Measurements from ENCODE around the gene FAM107B. TPM values are rescaled to one million over a fixed set of nuclear protein-coding genes. Genes with fewer than 3 reads are reported as not detected.
A peak's percentile ranks its signal among the peaks of the same experiment; 100 is the strongest.

Gene FAM107B
- total RNA-seq, 1 donor from 2014 or later = 43.0 TPM

DNA sequence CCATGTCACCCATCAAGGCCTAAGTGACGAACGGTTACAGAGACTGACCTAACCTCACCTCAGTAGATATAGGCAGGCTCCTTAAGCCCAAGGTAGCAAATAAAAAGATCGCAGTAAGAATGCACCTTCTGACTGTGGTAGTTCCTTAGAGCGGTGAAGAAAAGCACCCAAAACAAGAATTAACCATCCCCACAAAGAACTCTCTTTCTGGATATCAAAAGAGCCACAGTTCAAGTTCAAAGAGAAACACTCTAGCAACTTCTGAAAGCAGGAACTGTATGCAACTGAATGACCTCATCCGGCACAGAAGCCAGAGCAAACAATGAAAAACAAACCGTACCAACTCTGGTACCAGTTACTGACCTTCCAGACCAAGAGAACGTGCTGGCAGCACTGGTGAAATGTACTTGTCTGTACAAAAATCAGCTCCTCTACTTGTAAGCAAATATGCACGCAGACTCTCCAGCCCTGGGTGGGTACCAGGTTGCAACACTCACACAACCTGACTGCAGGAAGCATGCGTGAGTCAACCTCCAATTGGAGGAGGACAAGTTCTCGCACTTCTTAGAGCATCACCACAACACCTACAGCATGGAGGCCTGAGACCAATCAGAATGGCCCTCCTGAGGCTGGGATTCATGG lies 202.7 kb downstream of the FAM107B start:
- Histone ChIP-seq H3K4me2 (no peak overlapping the region), H3K79me2 (ENCODE audit: low read depth) (peaks cover 38% of the 10 kb centered on the region), H3K27me3 (no peaks in the 10 kb centered on the region), H3K9me3 (ENCODE audit: low read depth) (no peaks in the 10 kb centered on the region), H3F3A (ENCODE audit: low read depth) (no peaks in the 10 kb centered on the region), H3K36me3 (no peaks in the 10 kb centered on the region), H2AFZ (replicated peaks) (no peak overlapping the region), H3K4me1 (no peaks in the 10 kb centered on the region), H3K27ac (no peak overlapping the region), H4K20me1 (ENCODE audit: low read depth) (no peaks in the 10 kb centered on the region), H3K4me3 (no peak overlapping the region), H3K9ac (no peak overlapping the region)
- H3K9me3 Mint-ChIP-seq = peaks cover 34% of the 10 kb centered on the region
- TF ChIP-seq EZH2 (IDR thresholded peaks at IDR 0.05) (no peak), EZH2phosphoT487 (IDR thresholded peaks at IDR 0.05) (no peak)
- TF ChIP-seq, protein P1, sequence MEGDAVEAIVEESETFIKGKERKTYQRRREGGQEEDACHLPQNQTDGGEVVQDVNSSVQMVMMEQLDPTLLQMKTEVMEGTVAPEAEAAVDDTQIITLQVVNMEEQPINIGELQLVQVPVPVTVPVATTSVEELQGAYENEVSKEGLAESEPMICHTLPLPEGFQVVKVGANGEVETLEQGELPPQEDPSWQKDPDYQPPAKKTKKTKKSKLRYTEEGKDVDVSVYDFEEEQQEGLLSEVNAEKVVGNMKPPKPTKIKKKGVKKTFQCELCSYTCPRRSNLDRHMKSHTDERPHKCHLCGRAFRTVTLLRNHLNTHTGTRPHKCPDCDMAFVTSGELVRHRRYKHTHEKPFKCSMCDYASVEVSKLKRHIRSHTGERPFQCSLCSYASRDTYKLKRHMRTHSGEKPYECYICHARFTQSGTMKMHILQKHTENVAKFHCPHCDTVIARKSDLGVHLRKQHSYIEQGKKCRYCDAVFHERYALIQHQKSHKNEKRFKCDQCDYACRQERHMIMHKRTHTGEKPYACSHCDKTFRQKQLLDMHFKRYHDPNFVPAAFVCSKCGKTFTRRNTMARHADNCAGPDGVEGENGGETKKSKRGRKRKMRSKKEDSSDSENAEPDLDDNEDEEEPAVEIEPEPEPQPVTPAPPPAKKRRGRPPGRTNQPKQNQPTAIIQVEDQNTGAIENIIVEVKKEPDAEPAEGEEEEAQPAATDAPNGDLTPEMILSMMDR (IDR thresholded peaks at IDR 0.05) = no peak
- H3K27ac Mint-ChIP-seq = no peak overlapping the region
- peak overlapping the region; percentile 21 for H3K4me3 Mint-ChIP-seq
- H3K36me3 Mint-ChIP-seq = peaks cover 40% of the 10 kb centered on the region
- DNase-seq (ENCODE audit: low spot score) = no peak
- no peaks in the 10 kb centered on the region for H3K4me1 Mint-ChIP-seq
- no peaks in the 10 kb centered on the region for H3K27me3 Mint-ChIP-seq (ENCODE audit: insufficient read depth, low read depth)

DNA sequence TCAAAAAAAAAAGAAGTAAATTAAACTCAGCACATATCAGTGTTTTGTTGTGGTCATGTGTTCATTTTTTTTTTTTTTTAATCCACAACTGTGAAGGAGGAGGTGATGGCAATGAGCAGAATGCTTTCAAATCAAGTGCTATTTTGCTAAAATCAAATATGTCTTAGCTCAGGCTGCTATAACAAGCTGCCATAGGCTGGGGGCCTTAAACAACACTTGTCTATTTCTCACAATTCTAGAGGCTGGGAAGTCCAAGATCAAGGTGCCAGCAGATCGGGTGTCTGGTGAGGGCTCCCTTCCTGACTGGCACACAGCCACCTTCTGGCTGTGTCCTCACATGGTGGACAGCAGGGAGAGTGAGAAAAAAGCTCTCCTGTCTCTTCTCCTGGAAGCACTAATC lies 203.9 kb downstream of the FAM107B start:
- Histone ChIP-seq H3K4me3 (no peak overlapping the region), H2AFZ (replicated peaks) (no peak overlapping the region), H3K36me3 (no peaks in the 10 kb centered on the region), H3K79me2 (ENCODE audit: low read depth) (peaks cover 37% of the 10 kb centered on the region), H3K27me3 (no peaks in the 10 kb centered on the region), H3K27ac (no peak overlapping the region), H3K9ac (no peak overlapping the region), H3K9me3 (ENCODE audit: low read depth) (no peaks in the 10 kb centered on the region), H4K20me1 (ENCODE audit: low read depth) (no peaks in the 10 kb centered on the region), H3K4me1 (no peaks in the 10 kb centered on the region), H3F3A (ENCODE audit: low read depth) (no peaks in the 10 kb centered on the region), H3K4me2 (no peak overlapping the region)
- peaks cover 42% of the 10 kb centered on the region for H3K36me3 Mint-ChIP-seq
- no peak for DNase-seq (ENCODE audit: low spot score)
- no peaks in the 10 kb centered on the region for H3K27me3 Mint-ChIP-seq (ENCODE audit: insufficient read depth, low read depth)
- no peak overlapping the region for H3K27ac Mint-ChIP-seq
- H3K4me3 Mint-ChIP-seq = no peak overlapping the region
- TF ChIP-seq EZH2phosphoT487 (IDR thresholded peaks at IDR 0.05) (no peak), EZH2 (IDR thresholded peaks at IDR 0.05) (no peak)
- TF ChIP-seq, protein P1 (IDR thresholded peaks at IDR 0.05) = no peak
- no peaks in the 10 kb centered on the region for H3K4me1 Mint-ChIP-seq
- peaks cover 34% of the 10 kb centered on the region for H3K9me3 Mint-ChIP-seq

DNA sequence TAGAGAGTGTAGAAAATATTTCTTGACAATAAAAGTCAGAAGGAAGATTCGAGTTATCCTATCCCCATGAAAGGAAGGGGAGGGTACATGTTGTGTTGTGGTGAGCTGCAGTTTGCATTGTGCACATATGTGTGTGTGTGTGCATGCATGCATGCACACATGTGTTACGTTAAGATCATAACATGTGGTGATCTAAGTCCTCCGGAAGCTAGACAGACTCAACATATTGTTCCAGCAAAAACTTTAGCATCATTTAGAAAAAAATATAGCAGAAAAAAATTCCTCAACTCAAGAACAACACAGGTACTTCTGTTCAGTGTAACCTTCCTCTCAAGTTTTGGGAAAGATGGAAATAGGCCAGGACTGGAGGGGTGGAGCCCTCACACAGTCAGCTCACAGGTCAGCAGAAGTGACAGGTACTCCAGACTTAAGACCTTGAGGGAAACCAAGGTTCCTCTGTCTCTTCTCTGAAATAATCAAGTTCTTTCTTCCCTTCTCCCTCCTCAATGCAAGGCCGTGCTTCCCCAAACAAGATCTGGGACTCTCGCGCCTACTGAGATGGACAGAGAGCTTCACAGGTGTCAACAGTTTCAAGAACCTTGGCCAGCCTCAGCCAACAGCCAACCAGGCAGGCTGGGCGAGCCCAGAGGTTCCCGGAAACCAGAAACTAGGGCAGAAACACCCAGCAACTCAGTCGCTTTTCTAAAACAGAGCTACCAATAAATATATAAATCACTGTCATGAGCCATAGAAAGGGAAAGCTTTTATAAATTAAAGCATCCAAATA lies 205.2 kb downstream of the FAM107B start:
- H3K9me3 ChIP-seq (ENCODE audit: low read depth) = no peaks in the 10 kb centered on the region
- TF ChIP-seq EZH2phosphoT487 (IDR thresholded peaks at IDR 0.05) = no peak
- TF ChIP-seq, protein P1 (IDR thresholded peaks at IDR 0.05) = no peak
- TF ChIP-seq EZH2 (IDR thresholded peaks at IDR 0.05) = no peak
- DNase-seq (ENCODE audit: low spot score) = no peak
- Mint-ChIP-seq H3K27me3 (ENCODE audit: insufficient read depth, low read depth) (no peaks in the 10 kb centered on the region), H3K27ac (no peak overlapping the region), H3K36me3 (peaks cover 38% of the 10 kb centered on the region), H3K4me3 (no peak overlapping the region), H3K9me3 (peaks cover 26% of the 10 kb centered on the region), H3K4me1 (peaks cover 9% of the 10 kb centered on the region)
- no peaks in the 10 kb centered on the region for H3K27me3 ChIP-seq
- H3K36me3 ChIP-seq = no peaks in the 10 kb centered on the region
- H3K4me2 ChIP-seq = no peak overlapping the region
- no peak overlapping the region for H2AFZ ChIP-seq (replicated peaks)
- no peak overlapping the region for H3K27ac ChIP-seq
- no peaks in the 10 kb centered on the region for H4K20me1 ChIP-seq (ENCODE audit: low read depth)
- no peak overlapping the region for H3K9ac ChIP-seq
- H3K4me3 ChIP-seq = no peak overlapping the region
- H3F3A ChIP-seq (ENCODE audit: low read depth) = no peaks in the 10 kb centered on the region
- H3K79me2 ChIP-seq (ENCODE audit: low read depth) = peaks cover 24% of the 10 kb centered on the region
- no peaks in the 10 kb centered on the region for H3K4me1 ChIP-seq

All from neural progenitor cell (in vitro differentiated cells).